ENCODE data around the gene RNF150.

The RNF150 gene

GRCh38 chr4:140869446-140869845 is 263.8 kb downstream of the RNF150 start:
- TF ChIP-seq, protein P1, sequence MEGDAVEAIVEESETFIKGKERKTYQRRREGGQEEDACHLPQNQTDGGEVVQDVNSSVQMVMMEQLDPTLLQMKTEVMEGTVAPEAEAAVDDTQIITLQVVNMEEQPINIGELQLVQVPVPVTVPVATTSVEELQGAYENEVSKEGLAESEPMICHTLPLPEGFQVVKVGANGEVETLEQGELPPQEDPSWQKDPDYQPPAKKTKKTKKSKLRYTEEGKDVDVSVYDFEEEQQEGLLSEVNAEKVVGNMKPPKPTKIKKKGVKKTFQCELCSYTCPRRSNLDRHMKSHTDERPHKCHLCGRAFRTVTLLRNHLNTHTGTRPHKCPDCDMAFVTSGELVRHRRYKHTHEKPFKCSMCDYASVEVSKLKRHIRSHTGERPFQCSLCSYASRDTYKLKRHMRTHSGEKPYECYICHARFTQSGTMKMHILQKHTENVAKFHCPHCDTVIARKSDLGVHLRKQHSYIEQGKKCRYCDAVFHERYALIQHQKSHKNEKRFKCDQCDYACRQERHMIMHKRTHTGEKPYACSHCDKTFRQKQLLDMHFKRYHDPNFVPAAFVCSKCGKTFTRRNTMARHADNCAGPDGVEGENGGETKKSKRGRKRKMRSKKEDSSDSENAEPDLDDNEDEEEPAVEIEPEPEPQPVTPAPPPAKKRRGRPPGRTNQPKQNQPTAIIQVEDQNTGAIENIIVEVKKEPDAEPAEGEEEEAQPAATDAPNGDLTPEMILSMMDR (IDR thresholded peaks at IDR 0.05), result no peak
- H3K4me3 Mint-ChIP-seq, result no peak overlapping the region
- no peak overlapping the region for H3K27ac Mint-ChIP-seq
- DNase-seq, result no peak
- peaks cover 2% of the 10 kb centered on the region for H3K27me3 Mint-ChIP-seq (ENCODE audit: low read depth, poor library complexity)
- H3K9me3 Mint-ChIP-seq, result no peaks in the 10 kb centered on the region
- H3K36me3 Mint-ChIP-seq (ENCODE audit: low read depth), result peaks cover 8% of the 10 kb centered on the region
- peaks cover 7% of the 10 kb centered on the region for H3K4me1 Mint-ChIP-seq

GRCh38 chr4:140867356-140867755 is 265.9 kb downstream of the RNF150 start:
- Mint-ChIP-seq H3K9me3 (no peaks in the 10 kb centered on the region), H3K36me3 (ENCODE audit: low read depth) (peaks cover 10% of the 10 kb centered on the region), H3K27ac (no peak overlapping the region), H3K27me3 (ENCODE audit: low read depth, poor library complexity) (peaks cover 6% of the 10 kb centered on the region), H3K4me3 (no peak overlapping the region), H3K4me1 (peaks cover 7% of the 10 kb centered on the region)
- no peak for DNase-seq
- TF ChIP-seq, protein P1 (IDR thresholded peaks at IDR 0.05), result no peak

DNA sequence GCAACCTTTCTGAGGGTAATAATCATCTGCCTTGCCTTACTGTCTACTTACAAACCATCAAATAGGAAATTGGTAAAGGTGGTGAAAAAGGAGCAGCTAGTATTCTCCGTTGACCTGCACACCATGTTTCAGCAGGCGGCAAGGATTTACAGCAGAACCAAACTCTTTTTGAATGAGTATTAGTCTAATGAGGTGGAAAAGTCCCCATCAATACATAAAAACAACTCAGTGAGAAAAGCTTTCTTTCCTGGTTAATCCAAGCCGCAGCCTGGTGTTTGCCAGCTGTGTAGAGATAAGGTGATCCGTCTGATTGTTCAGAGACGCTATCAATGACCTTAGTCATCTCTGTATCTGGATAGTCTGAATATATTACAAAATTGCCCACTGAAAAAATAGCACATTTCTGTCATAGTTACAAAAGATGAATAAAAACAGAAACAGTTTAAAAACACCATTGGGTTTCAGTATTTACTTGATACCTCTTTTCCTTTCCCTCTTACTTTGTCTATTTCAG is 266.7 kb downstream of the RNF150 start:
- Mint-ChIP-seq H3K4me1 (peaks cover 8% of the 10 kb centered on the region), H3K27ac (no peak overlapping the region), H3K9me3 (no peaks in the 10 kb centered on the region), H3K36me3 (ENCODE audit: low read depth) (peaks cover 10% of the 10 kb centered on the region), H3K27me3 (ENCODE audit: low read depth, poor library complexity) (peaks cover 6% of the 10 kb centered on the region), H3K4me3 (no peak overlapping the region)
- TF ChIP-seq, protein P1 (IDR thresholded peaks at IDR 0.05), result no peak
- no peak for DNase-seq

- no peak overlapping the region for H3K27ac Mint-ChIP-seq
- H3K9me3 Mint-ChIP-seq, result no peaks in the 10 kb centered on the region
These were observed 267.7 kb downstream of the RNF150 start for GRCh38 chr4:140865253-140866217.

DNA sequence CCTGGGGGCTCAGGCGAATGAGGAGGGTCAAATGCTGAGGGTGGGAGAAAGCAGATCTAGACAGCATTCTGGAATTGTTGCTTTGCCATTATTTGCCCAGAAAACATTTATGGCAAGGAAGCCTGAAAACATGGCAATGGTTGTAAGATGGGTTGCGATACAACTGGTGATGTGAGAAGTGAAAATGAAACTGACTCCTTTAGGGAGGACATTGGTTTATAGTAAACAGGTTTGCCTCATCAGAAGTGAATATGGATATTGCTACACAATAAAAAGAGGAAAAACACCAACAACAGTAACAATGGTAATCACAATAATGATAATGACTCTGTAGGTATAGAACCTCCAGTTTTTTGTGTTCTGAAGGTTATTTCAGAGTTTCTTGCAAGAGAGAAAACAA is 270.1 kb downstream of the RNF150 start:
- peaks cover 14% of the 10 kb centered on the region for H3K27me3 Mint-ChIP-seq (ENCODE audit: low read depth, poor library complexity)
- no peak for DNase-seq
- no peak overlapping the region for H3K27ac Mint-ChIP-seq
- H3K9me3 Mint-ChIP-seq, result no peaks in the 10 kb centered on the region
- H3K36me3 Mint-ChIP-seq (ENCODE audit: low read depth), result peaks cover 10% of the 10 kb centered on the region
- TF ChIP-seq, protein P1 (IDR thresholded peaks at IDR 0.05), result no peak
- H3K4me3 Mint-ChIP-seq, result no peak overlapping the region
- H3K4me1 Mint-ChIP-seq, result peaks cover 6% of the 10 kb centered on the region

More at GRCh38 chr4:140865253-140866217, 267.7 kb downstream of the RNF150 start:
- TF ChIP-seq, protein P1 (IDR thresholded peaks at IDR 0.05), result no peak
- DNase-seq, result no peak
- peaks cover 6% of the 10 kb centered on the region for H3K27me3 Mint-ChIP-seq (ENCODE audit: low read depth, poor library complexity)
- no peak overlapping the region for H3K4me3 Mint-ChIP-seq
- H3K36me3 Mint-ChIP-seq (ENCODE audit: low read depth), result peaks cover 10% of the 10 kb centered on the region
- peaks cover 9% of the 10 kb centered on the region for H3K4me1 Mint-ChIP-seq
